RWPE1 (cell line): ENCODE measurements around the gene ACSM3.

Experiments used
- CTCF ChIA-PET: fragments of 350-600 bp; sonication (Branson Sonifier 250); formaldehyde crosslinking; extraction: SDS; loops from one replicate; lab custom pipeline; 2021; lab: Yijun Ruan, JAX
- POLR2A ChIA-PET: fragments of 400-600 bp; formaldehyde crosslinking; extraction: SDS; loops from one replicate; lab custom pipeline; 2020; ENCODE audit warnings: antibody characterized with exemption; ENCODE audit not compliant: low non-redundant PET; lab: Yijun Ruan, JAX
- DNase-seq: peaks from one replicate; pipeline ENCODE4 v3.0.0; 2012; ENCODE audit warnings: low spot score
- H3K27ac ChIP-seq: fragments of 450-650 bp; 2 replicates; pipeline ENCODE4 v1.5.1; 2017
- TF ChIP-seq, protein P1 (sequence below): fragments of 450-650 bp; conservative IDR thresholded peaks from 2 replicates; pipeline ENCODE4 v1.5.1; 2017; ENCODE audit warnings: low read depth, mild to moderate bottlenecking

Gene ACSM3

DNA sequence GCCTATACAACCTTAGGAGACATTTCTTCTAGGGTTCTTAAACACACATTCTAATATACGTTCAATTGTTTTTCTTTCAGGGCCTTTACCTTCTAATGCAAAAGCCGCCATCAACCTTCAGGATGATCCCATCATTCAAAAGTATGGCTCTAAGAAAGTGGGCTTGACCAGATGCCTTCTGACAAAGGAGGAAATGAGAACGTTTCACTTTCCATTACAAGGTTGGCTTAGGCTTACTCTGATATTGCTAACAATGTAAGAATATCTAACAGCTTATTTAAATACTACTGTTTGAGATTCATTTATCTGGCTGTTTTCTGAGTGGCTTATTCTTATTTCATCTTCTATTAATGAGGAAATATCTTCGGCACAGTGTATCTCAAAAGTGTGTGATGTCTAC is 57.9 kb downstream of the ACSM3 start:
- CTCF ChIA-PET = interaction anchor here (0.6 kb wide), 1 partner anchor 280 kb away, joined by 3 read pairs; no protein-coding TSS in a partner anchor
- TF ChIP-seq, protein P1, sequence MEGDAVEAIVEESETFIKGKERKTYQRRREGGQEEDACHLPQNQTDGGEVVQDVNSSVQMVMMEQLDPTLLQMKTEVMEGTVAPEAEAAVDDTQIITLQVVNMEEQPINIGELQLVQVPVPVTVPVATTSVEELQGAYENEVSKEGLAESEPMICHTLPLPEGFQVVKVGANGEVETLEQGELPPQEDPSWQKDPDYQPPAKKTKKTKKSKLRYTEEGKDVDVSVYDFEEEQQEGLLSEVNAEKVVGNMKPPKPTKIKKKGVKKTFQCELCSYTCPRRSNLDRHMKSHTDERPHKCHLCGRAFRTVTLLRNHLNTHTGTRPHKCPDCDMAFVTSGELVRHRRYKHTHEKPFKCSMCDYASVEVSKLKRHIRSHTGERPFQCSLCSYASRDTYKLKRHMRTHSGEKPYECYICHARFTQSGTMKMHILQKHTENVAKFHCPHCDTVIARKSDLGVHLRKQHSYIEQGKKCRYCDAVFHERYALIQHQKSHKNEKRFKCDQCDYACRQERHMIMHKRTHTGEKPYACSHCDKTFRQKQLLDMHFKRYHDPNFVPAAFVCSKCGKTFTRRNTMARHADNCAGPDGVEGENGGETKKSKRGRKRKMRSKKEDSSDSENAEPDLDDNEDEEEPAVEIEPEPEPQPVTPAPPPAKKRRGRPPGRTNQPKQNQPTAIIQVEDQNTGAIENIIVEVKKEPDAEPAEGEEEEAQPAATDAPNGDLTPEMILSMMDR = no peak
- no peak for DNase-seq
- no peak overlapping the region for H3K27ac ChIP-seq
- POLR2A ChIA-PET = no interaction called here

- H3K27ac ChIP-seq = no peak overlapping the region
- DNase-seq = no peak
- TF ChIP-seq, protein P1 = no peak
- ChIA-PET POLR2A (no interaction called here), CTCF (no interaction called here)
These were observed 58.9 kb downstream of the ACSM3 start for GRCh38 chr16:20822521-20823325.

DNA sequence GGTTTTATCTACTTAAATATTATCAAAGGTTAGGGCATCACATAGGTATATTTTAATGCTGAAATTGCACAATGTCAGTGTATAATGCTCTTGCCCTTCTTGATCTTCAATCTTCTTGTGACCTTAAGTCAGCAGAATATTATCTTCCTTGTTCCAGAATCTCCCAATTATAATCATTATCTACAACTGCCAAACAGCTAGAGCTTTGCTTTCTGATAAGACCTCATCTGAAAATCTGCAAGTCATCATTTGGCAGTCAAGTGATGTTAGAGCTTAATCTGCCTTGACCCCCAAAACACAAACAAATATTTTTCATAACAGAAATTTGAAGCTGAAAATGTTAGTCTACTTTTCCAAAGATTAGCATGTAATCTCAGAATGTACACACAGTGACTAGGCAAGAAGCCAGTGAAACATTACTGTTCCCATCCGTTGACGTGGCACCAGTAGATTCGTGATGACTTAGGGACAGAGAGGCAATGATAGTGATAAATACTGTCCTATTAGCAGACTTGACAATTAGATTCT is 62.3 kb downstream of the ACSM3 start:
- no peak overlapping the region for H3K27ac ChIP-seq
- ChIA-PET CTCF (no interaction called here), POLR2A (no interaction called here)
- TF ChIP-seq, protein P1 = no peak
- no peak for DNase-seq

DNA sequence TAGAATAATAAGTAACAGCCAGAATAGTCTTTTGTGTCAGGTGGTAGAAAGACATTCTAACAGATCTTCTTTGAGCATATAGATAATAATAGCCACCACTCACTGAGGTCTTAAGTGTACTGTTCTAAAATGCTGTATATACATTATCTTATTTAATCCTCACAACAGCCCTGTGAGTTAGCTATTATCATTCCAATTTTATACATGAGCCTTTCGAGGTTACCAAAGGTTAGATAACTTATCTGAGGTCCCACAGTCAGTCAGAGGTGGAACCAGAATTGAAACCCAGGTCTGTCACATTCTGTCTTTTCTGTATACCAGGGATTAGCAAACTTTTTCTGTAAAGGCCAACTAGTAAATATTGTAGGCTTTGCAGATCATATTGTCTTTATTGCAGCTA is 65.7 kb downstream of the ACSM3 start:
- ChIA-PET POLR2A (no interaction called here), CTCF (interaction anchor here (0.7 kb wide), 1 partner anchor 98 kb away, joined by 4 read pairs; no protein-coding TSS in a partner anchor)
- H3K27ac ChIP-seq = no peak overlapping the region
- TF ChIP-seq, protein P1 = no peak
- no peak for DNase-seq

GRCh38 chr16:20830372-20830771 is 66.6 kb downstream of the ACSM3 start:
- POLR2A ChIA-PET = no interaction called here

GRCh38 chr16:20833086-20833485 is 69.3 kb downstream of the ACSM3 start:
- ChIA-PET CTCF (interaction anchor here (0.6 kb wide), 1 partner anchor 339 kb away, joined by 5 read pairs; no protein-coding TSS in a partner anchor), POLR2A (no interaction called here)
- no peak for DNase-seq
- TF ChIP-seq, protein P1 = no peak
- no peak overlapping the region for H3K27ac ChIP-seq

More at GRCh38 chr16:20830372-20830771, 66.6 kb downstream of the ACSM3 start:
- DNase-seq = no peak
- H3K27ac ChIP-seq = no peak overlapping the region
- TF ChIP-seq, protein P1 = no peak
- CTCF ChIA-PET = interaction anchor here (0.7 to 0.8 kb wide), 2 partner anchors 99 to 363 kb away, joined by 4 read pairs; no protein-coding TSS in a partner anchor
